AG09319 (cell line): Measurements from ENCODE around the gene TWSG1.

Experiments
- DNase-seq: peaks from one replicate; pipeline ENCODE4 v3.0.0-alpha.2; 2010; ENCODE audit warnings: low read depth; ENCODE audit errors: extremely low read depth
- CTCF ChIP-seq: IDR thresholded peaks from 2 replicates; pipeline ENCODE4 v1.5.1; 2011; ENCODE audit warnings: low read depth, mild to moderate bottlenecking, inconsistent platforms, low read length, moderate library complexity

The TWSG1 gene

GRCh38 chr18:9403795-9404564, 69.4 kb downstream of the TWSG1 start:
- DNase-seq: no peak

DNA sequence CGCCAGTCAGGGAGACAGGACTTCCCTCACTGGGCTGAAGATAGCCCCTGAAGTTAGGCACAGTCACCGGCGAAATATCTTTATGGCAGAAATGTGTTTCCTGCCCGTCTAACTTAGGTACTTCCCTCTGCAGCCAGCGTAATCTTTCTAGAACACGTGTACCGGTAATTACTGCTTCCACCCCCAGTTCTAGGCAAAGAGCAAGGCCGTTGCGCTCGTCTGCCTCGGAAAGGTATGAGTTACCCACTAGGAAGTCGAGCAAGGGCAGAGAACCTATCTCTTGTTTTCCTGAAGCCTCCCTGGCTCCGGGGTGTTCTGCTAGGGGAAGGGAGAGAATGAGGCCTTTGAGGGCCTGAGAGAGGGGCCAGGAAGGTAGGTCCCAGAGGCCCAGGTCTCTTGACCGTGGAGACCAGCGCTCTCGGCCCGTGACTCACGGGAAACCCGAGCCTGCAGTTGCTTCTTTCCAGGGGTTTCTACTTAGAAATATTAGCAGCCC, 70.0 kb downstream of the TWSG1 start:
- TF ChIP-seq CTCF: no peak
- DNase-seq: no peak

More at GRCh38 chr18:9403795-9404564, 69.4 kb downstream of the TWSG1 start:
- no peak for TF ChIP-seq CTCF

DNA sequence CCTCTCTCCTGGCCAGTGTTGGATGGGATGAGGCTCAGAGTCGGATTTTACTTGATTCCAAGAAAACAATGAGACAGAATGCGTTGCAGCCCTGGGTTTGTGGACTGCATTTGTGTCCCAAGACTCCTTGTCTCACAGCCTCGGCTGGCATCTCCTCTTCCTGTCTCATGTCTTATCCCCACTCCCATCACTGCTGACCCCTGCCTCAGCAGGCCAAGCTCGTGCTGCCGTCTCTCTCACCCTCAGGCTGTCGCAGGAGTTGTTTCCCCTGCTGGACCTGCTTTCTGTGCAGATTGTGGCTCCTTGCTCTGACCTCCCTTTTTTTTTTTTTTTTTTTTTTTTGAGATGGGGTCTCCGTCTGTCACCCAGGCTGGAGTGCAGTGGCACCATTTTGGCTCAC, 70.6 kb downstream of the TWSG1 start:
- TF ChIP-seq CTCF: no peak
- no peak for DNase-seq

DNA sequence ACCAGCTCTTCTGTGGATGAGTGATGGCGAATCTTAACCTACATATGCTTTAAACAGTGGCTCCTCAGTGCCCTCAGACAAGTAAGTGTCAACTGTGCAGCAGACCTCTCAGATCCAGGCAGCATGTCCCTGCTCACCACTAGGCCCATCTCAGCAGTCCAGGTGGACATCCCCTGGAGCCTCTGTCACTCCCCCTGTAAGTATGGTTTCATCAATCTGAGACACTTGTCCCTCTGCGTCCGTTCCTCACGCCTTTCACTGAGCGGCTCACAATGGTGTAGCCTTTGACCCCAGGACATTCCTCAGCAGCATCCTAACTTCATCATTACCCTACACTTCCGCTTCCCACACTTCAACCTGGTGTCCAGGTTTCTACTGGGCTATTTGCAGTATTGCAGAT, 71.4 kb downstream of the TWSG1 start:
- no peak for TF ChIP-seq CTCF
- DNase-seq: no peak

DNA sequence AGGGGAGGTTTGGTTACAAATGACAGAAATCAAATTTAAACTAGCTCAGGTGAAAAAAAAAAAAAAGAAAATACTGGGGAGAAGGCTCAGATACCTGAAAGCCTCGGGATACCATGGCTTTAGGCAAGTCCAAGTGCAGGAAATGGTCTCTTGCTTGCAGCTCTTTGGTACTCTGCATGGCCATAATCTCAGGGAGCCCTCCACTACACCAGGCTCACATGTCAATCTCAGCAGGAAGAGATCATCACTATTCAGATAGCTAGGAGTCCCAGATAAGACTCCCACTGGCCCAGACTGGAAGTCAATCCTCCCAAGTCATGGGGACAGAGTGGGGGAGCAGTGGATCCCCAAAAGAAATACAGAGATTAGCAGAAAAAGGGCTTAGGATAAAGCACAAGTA, 75.9 kb downstream of the TWSG1 start:
- no peak for TF ChIP-seq CTCF
- DNase-seq: no peak

- no peak for DNase-seq
- no peak for TF ChIP-seq CTCF
Observed at GRCh38 chr18:9413576-9413975, 79.0 kb downstream of the TWSG1 start.

DNA sequence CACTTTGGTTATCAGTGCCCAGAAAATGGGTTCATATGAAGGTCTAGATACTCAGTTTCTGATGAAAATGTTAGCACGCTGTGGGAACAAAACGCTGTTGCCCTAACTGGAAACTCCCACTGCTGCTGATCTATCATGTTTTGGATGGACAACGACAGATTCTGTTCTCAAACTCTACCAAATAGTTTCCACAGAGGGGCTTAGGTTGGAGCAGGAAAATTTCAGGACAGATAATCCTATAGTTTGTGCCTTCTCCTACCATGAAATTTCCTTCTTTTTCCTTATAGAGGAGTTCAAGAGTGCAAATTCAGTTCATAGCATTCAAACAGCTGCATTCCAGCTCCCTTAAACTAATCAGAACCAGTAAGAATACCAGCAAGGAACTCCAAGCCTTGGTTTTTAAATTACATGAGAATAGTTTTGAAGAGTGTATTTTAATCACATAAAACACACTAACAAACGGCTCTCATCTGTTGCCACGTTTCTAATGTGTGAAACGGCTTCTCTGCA, 82.0 kb downstream of the TWSG1 start:
- TF ChIP-seq CTCF: no peak
- DNase-seq: no peak
